HG03354 (cell line): ENCODE measurements around the gene FAP.
A peak's percentile ranks its signal among the peaks of the same experiment; 100 is the strongest.

ENCODE experiments used
- ATAC-seq: cut with Tn5 transposase; IDR thresholded peaks from one replicate; pipeline ENCODE4 v1.9.1; 2021; ENCODE audit warnings: mild to moderate bottlenecking; ENCODE audit not compliant: unreplicated experiment, poor library complexity, severe bottlenecking

The FAP gene

DNA sequence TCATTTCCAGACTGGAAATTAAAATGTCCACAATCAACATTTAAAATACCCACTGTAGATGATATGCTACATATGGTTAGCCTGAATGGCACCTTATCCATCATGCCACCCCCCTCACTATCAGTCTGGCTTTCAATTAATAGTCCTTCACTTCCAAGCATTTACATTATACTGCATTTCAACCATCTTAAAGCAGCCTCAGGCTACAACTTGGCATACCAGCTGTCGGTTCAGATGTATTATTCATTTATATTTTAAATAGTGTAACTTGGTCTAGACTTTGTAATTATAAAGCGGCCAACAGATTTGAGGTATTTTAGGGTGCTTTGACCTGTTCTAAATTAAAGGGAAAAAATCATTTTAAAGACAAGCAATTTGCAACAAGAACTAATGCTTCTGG, 93.8 kb downstream of the FAP start:
- no peak for ATAC-seq

DNA sequence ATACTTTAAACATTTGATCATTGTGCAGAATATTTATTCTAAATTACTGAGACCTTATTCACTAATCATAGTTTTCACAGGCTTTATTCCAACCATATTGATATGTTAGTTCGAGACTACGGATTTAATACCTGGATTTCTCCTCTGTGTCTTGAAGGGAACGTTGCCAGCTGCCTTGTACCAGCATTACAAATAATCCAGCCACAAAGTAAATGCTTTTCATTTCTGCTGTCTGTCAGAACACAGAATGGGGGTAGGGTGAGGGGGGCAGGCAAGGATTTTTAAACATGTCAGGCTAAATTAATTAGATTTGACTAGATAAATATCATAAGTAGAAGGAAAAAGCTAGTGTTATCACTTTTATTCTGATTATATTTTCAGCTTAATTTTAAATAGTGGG, 94.3 kb downstream of the FAP start:
- no peak for ATAC-seq

DNA sequence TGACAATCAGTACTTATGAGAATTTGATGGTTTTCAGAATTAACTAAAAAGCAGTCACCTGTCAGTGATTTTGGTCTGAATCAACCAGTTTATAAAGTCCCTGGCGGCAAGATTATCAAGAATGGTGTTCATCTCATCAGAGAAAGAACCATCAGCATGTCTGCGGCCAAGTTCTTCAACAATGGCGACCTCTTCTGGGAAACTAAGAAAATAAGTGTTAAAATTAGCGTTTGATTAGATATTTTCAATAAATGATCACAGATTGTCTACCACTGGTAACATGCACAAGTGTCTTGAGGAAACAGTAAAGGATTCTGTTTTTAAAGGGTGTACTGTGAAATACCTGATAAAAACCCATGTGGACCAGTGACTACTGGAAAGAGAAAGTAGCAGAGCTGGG, 99.3 kb downstream of the FAP start:
- ATAC-seq = no peak

DNA sequence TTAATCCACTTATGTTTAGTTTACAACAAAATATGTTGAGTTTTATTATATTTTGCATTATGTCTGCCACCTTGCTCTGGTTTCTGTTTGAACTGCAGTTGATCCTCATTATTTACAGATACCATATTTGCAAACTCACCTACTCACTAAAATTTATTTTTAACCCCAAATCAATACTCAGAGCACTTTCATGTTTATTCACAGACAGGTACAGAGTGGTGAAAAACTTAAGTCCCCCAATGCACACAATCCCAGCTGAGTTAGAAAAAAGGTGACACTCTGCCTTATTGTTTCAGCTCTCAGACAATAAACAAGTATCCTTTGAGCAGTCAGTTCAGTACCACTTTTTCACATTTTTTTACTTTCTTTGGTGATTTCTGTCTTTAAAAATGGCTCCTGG, 104.9 kb downstream of the FAP start:
- ATAC-seq = no peak

DNA sequence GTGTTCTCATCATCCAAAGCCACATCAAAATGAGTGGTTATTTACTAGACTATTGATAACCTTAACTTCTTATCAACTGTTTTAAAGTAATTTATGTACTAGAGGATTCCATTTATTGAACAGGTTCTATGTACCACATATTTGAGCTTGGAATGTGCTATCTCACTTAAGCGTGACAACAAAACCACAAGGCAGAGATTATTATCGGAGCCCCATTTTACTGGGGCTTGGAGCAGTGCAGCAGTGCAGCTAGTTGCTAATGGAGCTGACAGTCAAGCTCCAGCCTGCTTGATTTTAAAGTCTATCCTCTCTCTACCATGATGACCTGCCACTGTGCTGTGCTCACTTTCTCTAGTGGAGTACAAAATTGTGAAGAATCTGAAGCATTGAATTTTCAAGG, 115.8 kb downstream of the FAP start:
- ATAC-seq = no peak

DNA sequence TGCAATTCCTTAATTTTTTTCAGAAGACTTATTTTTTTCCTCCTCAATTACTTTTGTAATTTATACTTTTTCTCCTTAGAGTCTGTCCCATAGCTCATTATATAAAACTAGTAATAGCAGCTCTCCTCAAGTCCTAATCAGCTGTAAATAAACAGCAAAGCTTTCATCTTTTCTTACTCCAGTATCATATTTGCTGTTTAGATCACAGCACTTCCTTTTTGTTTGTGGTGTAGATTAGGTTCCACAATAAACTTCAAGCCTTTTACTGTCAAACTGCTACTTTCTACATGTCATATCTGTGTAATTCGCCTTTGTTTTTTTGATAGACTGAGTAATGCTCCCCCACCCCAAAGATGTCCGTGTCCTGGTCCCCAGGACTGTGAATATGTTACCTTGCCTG, 116.7 kb downstream of the FAP start:
- peak; percentile 23 for ATAC-seq

DNA sequence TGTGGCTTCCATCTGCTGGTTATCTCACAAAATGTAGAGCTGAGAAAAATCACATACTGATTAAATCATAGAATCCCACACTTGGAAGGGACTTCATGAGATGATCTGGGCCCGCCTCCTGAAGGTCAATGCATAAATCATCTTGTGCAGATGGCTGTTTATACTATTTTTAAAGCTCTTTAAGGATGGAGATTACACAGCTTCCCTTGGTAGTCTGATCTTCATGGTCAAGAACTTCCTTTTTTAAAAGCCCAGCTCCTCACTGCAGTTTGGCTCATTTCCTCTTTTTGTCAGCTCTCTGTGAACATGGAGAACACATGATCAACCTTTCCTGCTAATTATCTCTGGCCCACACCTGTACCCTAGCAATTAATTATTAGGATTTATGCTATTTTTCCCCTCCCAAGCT, 117.1 kb downstream of the FAP start:
- ATAC-seq = peak; percentile 86

DNA sequence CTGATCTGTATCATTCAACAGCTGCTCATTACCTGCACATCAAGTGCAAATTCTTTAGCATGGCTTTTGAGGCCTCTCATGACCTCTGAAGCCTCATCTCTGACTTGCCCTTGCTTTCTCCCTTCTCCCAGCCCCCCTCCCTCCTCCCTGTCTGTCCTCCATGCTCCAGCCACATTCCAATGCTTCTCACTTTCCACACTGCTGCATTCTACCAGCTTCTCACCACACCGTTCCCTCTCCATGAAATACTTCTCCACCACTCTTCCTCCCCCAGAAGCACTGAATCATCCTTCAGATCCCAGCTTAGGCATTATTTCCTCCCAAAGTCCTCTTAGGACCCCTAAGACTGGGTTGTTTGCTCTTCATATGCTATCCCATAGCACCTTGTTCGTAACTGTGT, 118.1 kb downstream of the FAP start:
- no peak for ATAC-seq

DNA sequence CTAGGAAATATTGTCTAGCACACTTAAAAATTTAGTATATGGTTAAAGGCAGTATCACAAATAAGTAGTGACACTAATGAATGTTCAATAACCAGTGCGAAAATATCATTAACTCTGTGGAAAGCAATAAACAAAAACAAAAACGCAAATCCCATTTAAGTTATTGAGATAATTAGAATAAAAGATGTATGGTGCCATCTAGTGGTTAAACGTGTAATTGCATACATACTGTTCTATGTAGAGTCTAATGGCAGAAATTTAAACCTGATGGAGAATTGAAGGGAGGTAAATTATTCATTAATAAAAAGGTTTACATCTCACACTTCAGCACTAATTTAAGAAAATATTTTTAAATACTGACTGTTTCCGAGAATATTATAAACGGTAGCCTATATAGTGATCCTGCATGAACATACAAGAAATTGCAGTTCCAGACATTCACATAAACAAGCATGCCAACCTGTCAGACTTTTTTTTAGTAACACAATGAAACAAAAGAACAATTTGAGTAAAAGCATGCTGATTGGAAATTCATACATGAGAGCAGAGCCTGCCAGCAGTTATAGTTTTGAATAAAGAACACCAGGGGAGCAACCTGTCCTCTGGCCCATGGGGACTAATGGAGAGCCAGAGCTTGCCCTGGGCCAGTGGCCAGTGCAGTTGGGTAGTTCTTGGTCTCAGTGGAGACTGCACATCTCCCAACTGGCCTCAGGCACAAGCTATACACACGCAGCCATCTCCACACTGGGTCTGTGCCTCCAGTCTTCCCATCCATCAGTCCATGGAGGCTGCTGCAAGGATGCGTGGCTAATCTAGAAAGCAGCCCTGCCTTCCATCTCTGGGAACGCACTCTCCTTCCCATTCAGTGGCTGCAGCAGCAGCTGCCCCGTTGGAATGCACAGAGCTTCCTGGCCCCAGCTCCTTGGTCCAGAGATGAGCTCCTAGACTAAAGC, 119.2 kb downstream of the FAP start:
- peak; percentile 57 for ATAC-seq
